Mammary epithelial cell (primary cell): ENCODE results near the gene METTL17.

Experiments
- CTCF ChIP-seq, 2 donors: IDR thresholded peaks in 1 of 2; conservative IDR thresholded peaks in 1 of 2; 2 replicates each; pipeline ENCODE4 v1.5.1; 2011 to 2012; ENCODE audit warnings: inconsistent platforms in 2 of 2, low read length in 2 of 2, mild to moderate bottlenecking in 2 of 2, control low read depth in 1 of 2, low read depth in 1 of 2; ENCODE audit not compliant: insufficient read depth in 1 of 2; ENCODE audit errors: extremely low read depth in 1 of 2
- EZH2 ChIP-seq: IDR thresholded peaks from 2 replicates; pipeline ENCODE4 v1.6.1; 2012; ENCODE audit warnings: low read length, inconsistent platforms, borderline replicate concordance

DNA sequence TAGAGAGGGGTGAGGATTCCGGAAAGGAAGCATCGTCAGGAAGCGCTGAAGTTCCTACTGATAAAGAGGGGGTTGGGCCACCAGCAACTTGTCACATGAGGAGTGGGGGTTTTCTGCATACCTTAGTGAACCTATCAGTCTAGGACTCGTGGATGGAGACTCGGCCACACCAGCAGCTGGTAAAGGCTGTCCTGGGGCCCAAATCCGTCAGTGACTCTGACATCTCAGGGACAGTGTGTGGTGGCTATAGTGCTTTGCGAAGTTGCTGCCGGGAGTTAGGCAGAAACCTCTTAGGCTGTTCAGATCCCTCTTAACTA, 18.1 kb upstream of the METTL17 start:
- TF ChIP-seq CTCF (conservative IDR thresholded peaks at IDR 0.05 in 1 of 2, IDR thresholded peaks at IDR 0.05 in 1 of 2; ENCODE audit: extremely low read depth in 1 of 2, insufficient read depth in 1 of 2, low read depth in 1 of 2, low read length in 2 of 2) = no peak
- no peak for TF ChIP-seq EZH2
